Testis (tissue), 3 donors: Measurements from ENCODE around the gene RASGRP4. TPM values are rescaled to one million over a fixed set of nuclear protein-coding genes. Genes with fewer than 3 reads are reported as not detected.
A peak's percentile ranks its signal among the peaks of the same experiment; 100 is the strongest.

Experiments
- DNase-seq: peaks from one replicate; pipeline ENCODE4 v3.0.0-alpha.2; 2019
- H3K27ac ChIP-seq, 2 donors: fragments of 200-600 bp; sonication (generic); one replicate each; pipeline ENCODE4 v1.5.1; 2019
- H3K27me3 ChIP-seq: fragments of 200-600 bp; sonication (generic); one replicate; pipeline ENCODE4 v1.5.1; 2019
- H3K36me3 ChIP-seq: fragments of 200-600 bp; sonication (generic); one replicate; pipeline ENCODE4 v1.5.1; 2017; ENCODE audit warnings: low read depth; ENCODE audit errors: missing control alignments
- H3K4me1 ChIP-seq: fragments of 200-600 bp; sonication (generic); one replicate; pipeline ENCODE4 v1.5.1; 2019
- H3K4me3 ChIP-seq, 2 donors: fragments of 200-600 bp; sonication (generic); one replicate each; pipeline ENCODE4 v1.5.1; 2017 to 2019
- H3K9me3 ChIP-seq: fragments of 200-600 bp; sonication (generic); one replicate; pipeline ENCODE4 v1.5.1; 2017
- POLR2A ChIP-seq: fragments of 450-650 bp; IDR thresholded peaks from one replicate; pipeline ENCODE4 v1.6.1; 2017; ENCODE audit warnings: antibody characterized with exemption, mild to moderate bottlenecking, moderate library complexity
- WGBS, 2 donors: methylation state at CpG; one replicate each; pipeline ENCODE4 v1.1.5; 2018; 5-methylcytosine and 5-hydroxymethylcytosine counted together
- intact Hi-C: fragments of 100-400 bp; cut with DNase I; formaldehyde crosslinking; loops from one replicate; pipeline ENCODE4 v1.15.1; 2023; ENCODE audit warnings: low total_unique reads
- polyA plus RNA-seq: library from polyadenylated mRNA; stranded (reverse); fragments of 350-450 nt; fragmentation: Illumina TruSeq; extraction: RNeasy Lipid Tissue Mini Kit (QIAGEN cat#74804); gene quantifications from one replicate; pipeline ENCODE4 v1.2.3, GENCODE V29; 2014; ENCODE audit warnings: low read depth, low replicate concordance; ENCODE audit not compliant: insufficient read depth
- total RNA-seq, 2 donors: library from RNA; depleted of rRNA; stranded (reverse); fragments of >200 nt; gene quantifications; one replicate each; pipeline ENCODE4 v1.2.3, GENCODE V29; 2016
- TF ChIP-seq, protein P1 (sequence below), 3 experiments: fragments of 450-650 bp in 2 of 3; fragments of 200-600 bp in 1 of 3; sonication (generic) in 1 of 3; IDR thresholded peaks; one replicate each; pipeline ENCODE4 v1.5.1; 2016 to 2019; ENCODE audit warnings: antibody characterized with exemption in 3 of 3, mild to moderate bottlenecking in 2 of 3, moderate library complexity in 1 of 3

Gene RASGRP4
- total and polyA plus RNA-seq, 3 donors from 2014 or later = 0.71 to 1.5 (median 1.3) TPM

DNA sequence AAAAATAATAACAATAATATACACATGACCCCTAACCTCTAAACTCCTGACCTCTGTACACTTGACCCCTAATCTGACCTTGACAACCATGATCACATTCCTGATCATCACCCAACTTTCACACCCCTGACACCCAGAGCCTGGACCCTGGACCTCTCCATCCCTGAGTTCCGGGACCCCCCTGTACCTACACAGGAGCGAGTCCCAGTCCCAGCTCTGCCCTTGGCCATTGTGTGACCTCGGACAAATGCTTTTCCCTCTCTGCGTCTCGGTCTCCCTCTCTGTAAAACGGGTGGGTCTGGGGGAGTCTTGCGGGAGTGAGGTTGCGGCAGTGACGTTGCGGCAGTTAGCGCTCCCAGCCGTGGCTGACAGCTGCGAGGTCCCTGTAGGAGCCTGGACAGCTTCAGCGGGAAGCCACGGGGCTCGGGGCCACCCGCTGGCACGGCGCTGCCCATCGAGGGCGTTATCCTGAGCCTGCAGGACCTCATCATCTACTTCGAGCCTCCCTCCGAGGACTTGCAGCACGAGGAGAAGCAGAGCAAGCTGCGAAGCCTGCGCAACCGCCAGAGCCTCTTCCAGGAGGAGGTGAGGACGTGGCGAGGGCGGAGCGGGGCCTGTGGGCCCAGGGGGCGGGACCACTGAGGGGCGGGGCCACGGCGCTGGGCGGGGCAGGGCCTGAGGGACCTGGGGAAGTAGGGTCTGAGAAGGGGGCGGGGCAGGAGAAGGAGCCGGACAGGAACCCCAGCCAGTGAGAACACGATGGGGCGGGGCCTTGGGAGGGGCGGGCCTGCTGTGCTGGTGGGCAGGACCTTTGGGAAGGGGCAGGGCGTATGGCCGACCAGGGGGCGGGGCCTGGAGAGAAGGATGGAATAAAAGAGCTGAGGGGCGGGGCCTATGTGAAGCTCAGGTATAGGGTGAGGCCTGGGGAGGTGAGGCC, 26.7 kb upstream of the RASGRP4 start:
- 54 to 63% methylated on average over 41 to 45 of the region's 45 CpGs for WGBS, 2 donors
- Histone ChIP-seq H3K4me3 (peak overlapping the region; percentile 3 to 34), H3K4me1 (no peaks in the 10 kb centered on the region), H3K36me3 (no peaks in the 10 kb centered on the region), H3K27ac (no peak overlapping the region), H3K27me3 (no peaks in the 10 kb centered on the region), H3K9me3 (no peaks in the 10 kb centered on the region)
- TF ChIP-seq, protein P1, sequence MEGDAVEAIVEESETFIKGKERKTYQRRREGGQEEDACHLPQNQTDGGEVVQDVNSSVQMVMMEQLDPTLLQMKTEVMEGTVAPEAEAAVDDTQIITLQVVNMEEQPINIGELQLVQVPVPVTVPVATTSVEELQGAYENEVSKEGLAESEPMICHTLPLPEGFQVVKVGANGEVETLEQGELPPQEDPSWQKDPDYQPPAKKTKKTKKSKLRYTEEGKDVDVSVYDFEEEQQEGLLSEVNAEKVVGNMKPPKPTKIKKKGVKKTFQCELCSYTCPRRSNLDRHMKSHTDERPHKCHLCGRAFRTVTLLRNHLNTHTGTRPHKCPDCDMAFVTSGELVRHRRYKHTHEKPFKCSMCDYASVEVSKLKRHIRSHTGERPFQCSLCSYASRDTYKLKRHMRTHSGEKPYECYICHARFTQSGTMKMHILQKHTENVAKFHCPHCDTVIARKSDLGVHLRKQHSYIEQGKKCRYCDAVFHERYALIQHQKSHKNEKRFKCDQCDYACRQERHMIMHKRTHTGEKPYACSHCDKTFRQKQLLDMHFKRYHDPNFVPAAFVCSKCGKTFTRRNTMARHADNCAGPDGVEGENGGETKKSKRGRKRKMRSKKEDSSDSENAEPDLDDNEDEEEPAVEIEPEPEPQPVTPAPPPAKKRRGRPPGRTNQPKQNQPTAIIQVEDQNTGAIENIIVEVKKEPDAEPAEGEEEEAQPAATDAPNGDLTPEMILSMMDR (IDR thresholded peaks at IDR 0.05) = no peak
- TF ChIP-seq POLR2A = no peak
- intact Hi-C loops = no loop called here
- peak; percentile 91 for DNase-seq

DNA sequence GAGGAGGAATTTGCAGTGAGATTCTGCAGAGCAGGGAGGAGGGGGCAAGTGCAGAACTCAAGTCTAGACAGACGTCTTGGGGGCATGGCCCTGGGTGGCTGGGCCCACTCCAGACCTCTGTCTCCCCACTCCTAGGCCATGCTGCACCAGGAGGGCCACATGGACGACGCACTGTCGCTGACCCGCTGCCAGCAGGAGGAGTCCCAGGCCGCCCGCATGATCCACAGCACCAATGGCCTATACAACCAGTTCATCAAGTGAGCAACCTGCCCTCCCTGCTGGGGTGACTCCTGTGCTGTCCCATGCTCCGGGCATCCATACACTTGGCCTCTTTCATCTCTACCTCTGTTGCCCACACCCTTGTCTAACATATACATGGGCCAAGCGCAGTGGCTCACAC, 25.6 kb upstream of the RASGRP4 start:
- DNase-seq = no peak
- WGBS, 2 donors = 87 to 92% methylated on average over 8 to 9 of the region's 9 CpGs
- no peak for TF ChIP-seq POLR2A
- TF ChIP-seq, protein P1 (IDR thresholded peaks at IDR 0.05) = no peak
- Histone ChIP-seq H3K4me3 (no peak overlapping the region), H3K4me1 (no peaks in the 10 kb centered on the region), H3K9me3 (no peaks in the 10 kb centered on the region), H3K27me3 (no peaks in the 10 kb centered on the region), H3K27ac (no peak overlapping the region), H3K36me3 (no peaks in the 10 kb centered on the region)
- intact Hi-C loops = no loop called here

DNA sequence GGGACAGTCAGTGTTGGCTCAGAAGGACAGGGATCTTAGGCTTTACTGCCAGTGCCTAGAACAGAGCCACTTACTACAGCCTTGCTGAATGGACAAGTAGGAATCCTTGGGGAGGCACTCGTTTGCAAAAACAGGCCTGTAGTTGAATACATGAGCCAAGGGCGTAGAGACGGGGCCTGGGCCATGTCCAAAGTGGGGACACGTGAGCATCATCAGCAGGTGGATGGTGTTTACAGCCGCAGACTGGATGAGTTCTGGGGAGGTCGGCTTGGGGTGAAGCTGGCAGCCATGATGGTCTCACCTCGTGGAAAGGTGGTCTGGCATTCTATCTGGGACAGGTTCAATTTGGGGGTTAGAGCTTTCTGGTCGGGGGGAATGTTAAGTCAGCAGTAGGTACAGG, 25.0 kb upstream of the RASGRP4 start:
- Histone ChIP-seq H3K4me1 (no peaks in the 10 kb centered on the region), H3K27ac (no peak overlapping the region), H3K4me3 (no peak overlapping the region), H3K36me3 (no peaks in the 10 kb centered on the region), H3K9me3 (no peaks in the 10 kb centered on the region), H3K27me3 (no peaks in the 10 kb centered on the region)
- intact Hi-C loops = no loop called here
- WGBS, 2 donors = 81 to 90% methylated on average over 8 of the region's 8 CpGs
- no peak for DNase-seq
- TF ChIP-seq, protein P1 (IDR thresholded peaks at IDR 0.05) = no peak
- TF ChIP-seq POLR2A = no peak

DNA sequence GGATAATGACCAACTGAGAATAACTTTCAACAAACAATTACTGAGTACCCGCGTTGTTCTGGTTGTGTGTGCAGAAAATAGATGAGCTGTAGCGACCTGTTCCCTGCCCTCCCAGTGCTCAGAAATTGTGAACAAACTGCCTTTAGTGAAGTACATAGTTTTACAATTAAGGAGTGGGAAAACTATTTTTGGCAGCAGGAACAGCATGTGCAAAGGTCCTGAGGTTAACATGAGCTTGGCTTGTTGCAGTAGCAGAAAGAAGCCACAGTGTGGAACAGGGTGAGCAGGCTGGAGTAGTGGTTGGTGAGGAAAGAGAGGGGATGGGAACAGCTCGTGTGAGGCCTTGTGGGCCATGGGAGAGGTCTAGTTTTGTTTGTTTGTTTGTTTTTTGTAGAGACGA, 23.5 kb upstream of the RASGRP4 start:
- no peaks in the 10 kb centered on the region for H3K27me3 ChIP-seq
- H3K9me3 ChIP-seq = no peaks in the 10 kb centered on the region
- intact Hi-C loops = no loop called here
- WGBS, 2 donors = 82 to 89% methylated on average over 5 of the region's 5 CpGs
- no peak for DNase-seq
- TF ChIP-seq, protein P1 (IDR thresholded peaks at IDR 0.05) = no peak
- no peak for TF ChIP-seq POLR2A
- no peaks in the 10 kb centered on the region for H3K4me1 ChIP-seq
- no peak overlapping the region for H3K27ac ChIP-seq
- H3K4me3 ChIP-seq = no peak overlapping the region
- H3K36me3 ChIP-seq = no peaks in the 10 kb centered on the region
